ENCODE results near the gene KRTAP2-1.
"Not testable (repeated sequence)": the region's sequence is repeated elsewhere in the genome, so short reads cannot be mapped to it uniquely, and the experiment has no call there.

Gene KRTAP2-1, protein sequence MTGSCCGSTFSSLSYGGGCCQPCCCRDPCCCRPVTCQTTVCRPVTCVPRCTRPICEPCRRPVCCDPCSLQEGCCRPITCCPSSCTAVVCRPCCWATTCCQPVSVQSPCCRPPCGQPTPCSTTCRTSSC

DNA sequence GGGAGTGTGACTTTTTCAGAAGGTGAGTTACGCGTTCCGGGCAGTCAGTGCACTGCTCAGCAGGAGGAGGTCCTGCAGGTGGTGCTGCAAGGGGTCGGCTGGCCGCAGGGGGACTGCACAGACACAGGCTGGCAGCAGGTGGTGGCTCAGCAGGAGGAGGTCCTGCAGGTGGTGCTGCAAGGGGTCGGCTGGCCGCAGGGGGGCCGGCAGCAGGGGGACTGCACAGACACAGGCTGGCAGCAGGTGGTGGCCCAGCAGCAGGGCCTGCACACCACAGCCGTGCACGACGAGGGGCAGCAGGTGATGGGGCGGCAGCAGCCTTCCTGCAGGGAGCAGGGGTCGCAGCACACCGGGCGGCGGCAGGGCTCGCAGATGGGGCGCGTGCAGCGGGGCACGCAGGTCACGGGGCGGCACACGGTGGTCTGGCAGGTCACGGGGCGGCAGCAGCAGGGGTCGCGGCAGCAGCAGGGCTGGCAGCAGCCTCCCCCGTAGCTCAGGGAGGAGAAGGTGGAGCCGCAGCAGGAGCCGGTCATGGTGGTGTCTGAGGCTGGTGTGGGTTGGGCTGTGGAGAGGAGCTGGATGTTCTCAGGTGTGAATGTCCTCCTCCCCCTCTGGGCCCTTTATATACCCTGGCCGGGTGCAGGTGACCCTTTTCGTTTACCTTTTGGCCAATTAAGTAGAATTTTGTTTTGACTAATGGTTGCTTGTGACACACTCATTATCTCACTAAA is at the start of gene KRTAP2-1:
TSS of gene KRTAP2-1 (minus strand) at position 582 of the 731 bp plus-strand sequence. CDS start at position 533, 49 bp downstream.
- not testable (repeated sequence) for DNase-seq (ENCODE audit: low read depth)

DNA sequence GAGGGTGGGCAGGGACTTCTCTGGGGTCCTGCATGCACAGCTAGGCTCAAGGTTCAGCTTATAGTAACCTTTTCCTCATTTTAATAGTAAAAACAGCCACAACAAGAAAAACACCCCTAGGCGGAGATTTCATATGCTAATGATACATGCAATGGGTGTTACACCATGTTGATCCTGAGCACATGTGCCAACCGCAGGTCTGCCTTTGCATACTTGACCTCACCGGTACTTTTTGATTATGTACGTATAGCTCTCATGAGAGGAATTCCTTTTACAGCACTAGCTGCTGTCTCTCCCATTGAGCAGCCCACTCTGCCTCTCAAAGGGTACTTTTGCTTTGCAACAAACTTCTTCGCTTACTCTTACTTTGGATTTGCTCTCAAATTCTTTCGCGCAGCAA is 48.9 kb upstream of the KRTAP2-1 start:
- no peak for DNase-seq (ENCODE audit: low read depth)

DNA sequence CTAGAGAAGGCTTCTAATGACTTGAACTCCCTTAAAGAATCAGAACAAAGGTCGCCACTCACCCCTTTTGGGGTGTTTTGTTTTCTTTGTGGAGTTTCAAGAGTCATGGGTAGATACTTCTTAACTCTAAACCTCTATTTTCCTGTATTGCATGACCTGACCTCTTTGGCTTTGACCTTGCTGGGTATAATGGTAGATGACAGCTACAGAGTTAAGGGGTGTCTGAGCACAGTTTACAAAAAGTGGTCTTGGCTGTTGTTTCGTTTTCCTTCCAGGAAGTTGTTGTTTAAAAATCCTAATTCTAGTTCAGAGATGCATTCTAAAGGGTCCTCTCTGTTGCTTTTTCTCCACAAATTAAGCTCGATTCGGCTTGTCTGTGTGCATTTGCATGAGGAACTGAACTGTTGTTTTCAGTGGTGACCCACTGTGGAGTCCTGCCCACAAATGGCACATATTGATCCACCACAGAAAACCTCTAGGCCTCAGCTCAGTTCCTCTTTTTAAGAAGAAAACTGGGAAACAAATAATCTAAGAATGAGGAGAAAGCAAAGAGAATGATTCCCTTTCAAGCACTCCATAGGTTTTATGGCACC is 41.7 kb upstream of the KRTAP2-1 start:
- DNase-seq (ENCODE audit: low read depth) = not testable (repeated sequence)

DNA sequence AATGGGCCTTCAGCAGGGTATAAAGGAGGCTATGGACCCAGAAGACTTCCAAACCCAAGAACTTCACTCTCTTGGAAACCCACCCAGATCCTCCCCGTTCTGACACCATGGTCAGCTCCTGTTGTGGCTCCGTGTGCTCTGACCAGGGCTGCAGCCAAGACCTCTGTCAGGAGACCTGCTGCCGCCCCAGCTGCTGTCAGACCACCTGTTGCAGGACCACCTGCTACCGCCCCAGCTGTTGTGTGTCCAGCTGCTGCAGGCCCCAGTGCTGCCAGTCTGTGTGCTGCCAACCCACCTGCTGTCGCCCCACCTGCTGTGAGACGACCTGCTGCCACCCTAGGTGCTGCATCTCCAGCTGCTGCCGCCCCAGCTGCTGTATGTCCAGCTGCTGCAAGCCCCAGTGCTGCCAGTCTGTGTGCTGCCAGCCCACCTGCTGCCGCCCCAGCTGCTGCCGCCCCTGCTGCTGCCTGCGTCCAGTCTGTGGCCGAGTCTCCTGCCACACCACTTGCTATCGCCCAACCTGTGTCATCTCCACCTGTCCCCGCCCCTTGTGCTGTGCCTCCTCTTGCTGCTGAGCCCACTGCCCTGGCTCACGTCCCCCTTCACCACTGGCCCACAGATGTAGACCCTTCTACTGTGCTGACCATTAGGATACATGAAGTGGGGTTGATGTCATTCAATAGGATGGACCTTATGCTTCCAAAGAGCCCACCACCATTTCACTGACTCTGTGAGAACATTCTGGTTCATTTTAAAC is 37.2 kb upstream of the KRTAP2-1 start, which contains the start of gene KRTAP4-7:
TSS of gene KRTAP4-7 (plus strand) at position 51 of the 757 bp plus-strand sequence. CDS start at position 108, 57 bp downstream.
- DNase-seq (ENCODE audit: low read depth) = not testable (repeated sequence)

DNA sequence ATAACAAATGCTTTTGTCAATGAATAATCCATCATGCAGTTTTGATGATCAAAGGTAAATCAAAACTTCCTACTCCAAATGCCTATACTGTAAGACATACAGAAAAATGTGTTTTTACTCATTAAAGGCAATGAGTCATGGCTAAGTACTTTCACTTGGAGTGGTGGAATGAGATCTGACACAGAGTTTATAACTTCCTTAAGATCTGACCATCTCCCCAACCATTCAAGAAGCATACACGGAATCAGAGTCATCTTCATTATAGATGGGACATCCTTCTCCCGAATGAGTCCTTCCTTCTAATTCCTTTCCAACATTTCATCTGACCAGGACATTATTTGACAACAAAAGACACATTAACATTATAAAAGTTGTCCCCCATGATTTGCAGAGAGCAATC is 36.3 kb upstream of the KRTAP2-1 start:
- not testable (repeated sequence) for DNase-seq (ENCODE audit: low read depth)

DNA sequence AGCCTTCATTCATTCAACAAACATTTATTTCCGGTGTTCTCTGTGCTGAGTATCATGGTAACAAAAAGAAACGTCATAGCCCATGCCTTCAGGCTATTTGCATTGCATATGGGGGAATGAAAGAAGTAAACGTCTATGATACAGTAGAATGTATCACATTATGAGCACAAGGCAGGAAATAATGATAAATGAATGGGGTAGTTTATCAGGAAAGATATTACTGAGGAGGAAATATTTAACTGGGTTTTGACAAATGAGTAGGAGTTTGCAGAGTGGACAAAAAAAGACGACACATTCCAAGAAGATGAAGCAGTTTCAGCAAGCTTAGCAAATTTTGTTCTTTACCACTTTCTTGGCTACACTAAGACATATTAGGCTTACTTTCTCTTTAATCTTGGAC is 35.5 kb upstream of the KRTAP2-1 start:
- no peak for DNase-seq (ENCODE audit: low read depth)

DNA sequence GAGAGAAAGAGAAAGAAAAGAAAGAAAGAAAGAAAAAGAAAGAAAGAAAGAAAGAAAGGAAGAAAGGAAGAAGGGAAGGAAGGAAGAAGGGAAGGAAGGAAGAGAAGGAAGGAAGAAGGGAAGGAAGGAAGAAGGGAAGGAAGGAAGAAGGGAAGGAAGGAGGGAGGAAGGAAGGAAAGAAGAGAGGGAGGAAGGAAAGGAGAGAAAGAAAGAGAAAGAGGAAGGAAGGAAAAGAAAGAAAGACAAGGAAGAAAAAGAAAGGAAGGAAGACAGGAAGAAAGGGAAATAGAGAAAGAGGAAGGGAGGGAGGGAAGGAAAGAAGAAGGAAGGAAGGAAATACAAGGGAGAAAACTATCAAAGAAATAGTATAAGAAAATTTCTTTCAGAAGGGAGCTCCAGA is 29.7 kb upstream of the KRTAP2-1 start:
- no peak for DNase-seq (ENCODE audit: low read depth)

DNA sequence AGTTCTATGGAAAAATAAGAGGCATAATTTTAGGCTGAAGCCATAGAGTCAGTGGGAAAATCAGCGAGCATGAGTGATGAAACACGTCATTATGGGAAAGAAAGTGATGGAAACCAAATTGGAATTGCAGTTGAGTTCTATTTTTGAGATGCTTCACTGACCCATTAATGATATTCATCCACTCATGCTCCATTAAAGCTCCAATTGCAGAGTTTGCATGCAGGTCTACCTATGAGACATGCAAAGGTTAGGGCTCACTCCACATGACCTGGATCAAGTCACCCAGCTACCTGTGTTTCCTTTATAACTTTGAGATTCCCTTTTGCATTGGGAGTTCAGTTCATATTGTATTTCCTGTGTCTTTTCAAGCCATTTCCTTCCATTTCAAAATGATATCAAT is 26.6 kb upstream of the KRTAP2-1 start:
- DNase-seq (ENCODE audit: low read depth) = no peak

DNA sequence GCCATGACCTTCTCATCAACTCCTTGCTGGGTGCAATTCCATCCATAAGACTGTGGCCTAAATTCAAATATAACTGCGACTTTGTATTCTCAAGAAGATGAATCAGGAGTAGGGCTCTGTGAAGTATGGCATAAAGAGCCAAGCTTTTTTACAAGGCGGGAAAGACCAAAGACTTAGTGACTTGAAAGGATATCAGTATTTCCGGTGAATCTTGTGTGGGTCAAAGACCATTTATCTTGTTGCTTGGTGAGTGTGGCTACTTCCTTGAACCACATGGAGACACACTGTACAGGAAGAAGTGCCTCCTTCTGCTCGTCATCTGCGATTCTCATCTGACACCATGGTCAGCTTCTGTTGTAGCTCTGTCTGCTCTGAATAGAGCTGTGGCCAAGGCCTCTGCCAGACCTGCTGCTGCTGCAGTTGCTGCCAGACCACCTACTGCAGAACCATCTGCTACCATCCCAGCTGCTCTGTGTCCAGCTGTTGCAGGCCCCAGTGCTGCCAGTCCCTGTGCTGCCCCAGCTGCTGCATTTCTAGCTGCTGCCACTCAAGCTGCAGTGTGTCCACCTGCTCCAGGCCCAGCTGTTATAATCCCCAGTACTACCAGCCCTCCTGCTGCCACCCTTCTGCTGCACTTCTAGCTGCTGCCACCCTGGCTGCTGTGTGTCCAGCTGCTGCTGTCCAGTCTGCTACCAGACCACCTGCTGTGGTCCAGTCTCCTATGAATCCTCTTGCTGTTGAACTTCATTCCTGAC is 24.7 kb upstream of the KRTAP2-1 start:
- no peak for DNase-seq (ENCODE audit: low read depth)

DNA sequence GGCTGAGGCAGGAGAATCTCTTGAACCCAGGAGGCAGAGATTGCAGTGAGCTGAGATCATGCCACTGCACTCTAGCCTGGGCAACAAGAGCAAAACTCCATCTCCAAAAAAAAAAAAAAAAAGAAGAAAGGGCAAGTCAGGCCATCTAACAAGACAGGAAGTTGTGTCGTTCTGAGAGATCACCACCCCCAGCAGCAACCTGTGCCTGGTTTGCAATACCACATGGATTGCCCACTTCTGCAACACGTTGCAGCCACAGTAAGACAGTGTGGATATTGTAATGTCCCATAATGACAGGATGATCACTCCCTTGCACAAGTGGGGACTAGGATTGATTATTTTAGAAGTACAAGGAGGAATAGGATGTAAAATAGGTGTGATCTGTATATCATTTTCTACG is 21.9 kb upstream of the KRTAP2-1 start:
- no peak for DNase-seq (ENCODE audit: low read depth)

DNA sequence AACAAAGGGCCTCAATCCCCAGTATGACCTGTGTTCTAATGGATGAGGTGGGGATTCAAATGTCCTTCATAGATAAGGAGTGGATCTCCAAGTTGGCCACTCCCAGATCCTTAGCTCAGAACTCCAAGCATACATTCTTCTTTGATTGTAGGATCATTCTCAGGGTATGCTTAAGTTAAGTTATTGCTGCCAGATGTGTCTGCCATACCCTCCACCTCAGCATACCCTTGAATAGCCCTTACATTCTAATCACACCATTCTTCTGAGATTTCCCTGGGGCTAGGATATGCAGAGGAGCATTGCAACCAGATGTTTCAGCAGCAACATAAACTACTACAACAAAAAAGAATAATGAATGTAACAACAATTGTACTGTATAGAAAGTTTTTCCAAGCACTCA is 20.2 kb upstream of the KRTAP2-1 start:
- DNase-seq (ENCODE audit: low read depth) = no peak

DNA sequence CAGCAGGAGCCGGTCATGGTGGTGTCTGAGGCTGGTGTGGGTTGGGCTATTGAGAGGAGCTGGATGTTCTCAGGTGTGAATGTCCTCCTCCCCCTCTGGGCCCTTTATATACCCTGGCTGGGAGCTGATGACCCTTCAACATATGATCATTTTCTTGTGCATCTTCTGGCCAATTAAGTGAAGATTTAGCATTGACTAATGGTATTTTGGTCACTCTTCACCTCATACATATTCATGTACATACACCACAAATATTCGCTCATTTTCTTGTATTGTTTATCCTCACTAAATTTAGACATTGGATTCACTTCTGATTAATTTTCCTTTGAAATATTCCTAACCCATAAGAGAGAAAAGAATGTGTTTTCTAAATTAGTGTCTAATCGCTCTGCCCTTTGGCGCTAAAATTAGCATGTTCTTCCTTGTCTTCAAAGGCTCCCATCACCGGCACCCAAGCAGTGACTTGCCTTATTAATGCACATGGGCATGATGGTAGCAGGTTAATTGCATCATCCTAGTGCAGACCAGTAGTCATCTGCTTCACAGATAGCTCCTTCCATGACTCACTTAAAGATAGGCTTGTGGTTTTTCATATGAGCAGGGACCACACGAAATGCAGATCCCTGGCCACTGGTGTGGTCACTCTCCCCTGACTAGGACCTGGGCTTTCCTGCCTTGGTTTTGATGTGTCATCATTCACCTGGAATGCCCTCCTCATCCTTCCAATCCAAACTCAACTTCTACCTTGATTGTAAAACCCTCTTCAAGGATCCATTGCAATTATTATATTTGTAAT is 18.9 kb upstream of the KRTAP2-1 start, which contains the start of gene KRTAP2-4:
TSS of gene KRTAP2-4 (minus strand) at position 51 of the 796 bp plus-strand sequence. CDS start at position 17, 34 bp downstream.
- no peak for DNase-seq (ENCODE audit: low read depth)

DNA sequence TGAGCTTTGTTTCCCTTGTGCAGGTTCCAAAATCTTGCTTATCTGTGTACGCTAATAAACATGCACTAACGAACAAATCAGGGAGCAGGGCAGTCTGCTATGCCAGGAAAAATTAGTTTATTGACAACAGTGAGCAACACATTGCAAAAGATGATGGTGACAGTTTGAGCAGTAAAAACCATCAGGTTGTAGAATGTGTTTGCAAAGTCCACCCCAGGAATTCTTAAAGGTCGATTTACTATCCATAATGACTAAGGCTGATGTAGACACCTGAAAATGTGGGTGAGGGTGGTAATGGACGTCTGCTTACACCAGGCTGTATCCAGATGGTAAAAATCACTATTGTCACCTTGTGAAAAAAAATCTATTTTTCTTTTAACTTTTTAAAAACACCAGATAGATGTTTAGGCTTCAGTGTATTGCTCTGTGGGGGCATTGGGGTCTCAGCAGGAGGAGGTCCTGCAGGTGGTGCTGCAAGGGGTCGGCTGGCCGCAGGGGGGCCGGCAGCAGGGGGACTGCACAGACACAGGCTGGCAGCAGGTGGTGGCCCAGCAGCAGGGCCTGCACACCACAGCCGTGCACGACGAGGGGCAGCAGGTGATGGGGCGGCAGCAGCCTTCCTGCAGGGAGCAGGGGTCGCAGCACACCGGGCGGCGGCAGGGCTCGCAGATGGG is 18.0 kb upstream of the KRTAP2-1 start:
- DNase-seq (ENCODE audit: low read depth) = not testable (repeated sequence)

DNA sequence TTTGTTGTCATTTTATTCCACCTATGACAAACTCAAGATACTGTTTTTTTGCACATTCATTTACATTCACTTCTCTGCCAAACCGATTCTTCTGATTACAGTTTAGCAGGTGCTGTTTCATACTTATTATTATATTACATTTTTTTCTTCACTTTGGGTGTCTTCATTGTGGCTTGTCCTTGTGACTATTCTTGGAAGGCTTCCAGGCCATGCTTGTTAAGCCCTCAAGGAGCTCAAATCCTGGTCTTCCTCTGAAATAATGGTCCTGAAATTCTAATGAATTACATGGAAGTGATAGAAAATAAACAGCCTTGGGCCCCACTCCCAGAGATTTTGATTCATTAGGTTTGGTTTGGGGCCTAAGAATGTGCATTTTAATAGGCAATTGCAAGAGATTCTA is 17.2 kb upstream of the KRTAP2-1 start:
- no peak for DNase-seq (ENCODE audit: low read depth)

DNA sequence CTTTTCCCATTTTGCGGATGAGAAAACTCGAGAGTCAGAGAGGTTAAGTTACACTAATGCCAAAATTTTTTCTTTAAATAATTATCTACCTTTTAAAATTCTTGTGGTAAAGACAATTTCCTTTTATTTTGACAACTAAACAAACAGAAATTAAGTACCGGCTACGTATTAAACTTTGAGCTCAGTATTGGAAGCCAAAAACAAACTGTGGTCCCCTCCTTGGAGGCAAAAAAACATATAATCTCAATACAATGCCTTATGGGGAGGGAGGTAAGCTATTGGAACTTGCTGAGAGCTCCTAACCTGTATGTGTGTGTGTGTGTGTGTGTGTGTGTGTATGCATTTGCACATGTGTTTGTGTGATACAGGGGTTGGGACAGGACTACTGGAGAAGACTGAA is 16.3 kb upstream of the KRTAP2-1 start:
- DNase-seq (ENCODE audit: low read depth) = no peak

DNA sequence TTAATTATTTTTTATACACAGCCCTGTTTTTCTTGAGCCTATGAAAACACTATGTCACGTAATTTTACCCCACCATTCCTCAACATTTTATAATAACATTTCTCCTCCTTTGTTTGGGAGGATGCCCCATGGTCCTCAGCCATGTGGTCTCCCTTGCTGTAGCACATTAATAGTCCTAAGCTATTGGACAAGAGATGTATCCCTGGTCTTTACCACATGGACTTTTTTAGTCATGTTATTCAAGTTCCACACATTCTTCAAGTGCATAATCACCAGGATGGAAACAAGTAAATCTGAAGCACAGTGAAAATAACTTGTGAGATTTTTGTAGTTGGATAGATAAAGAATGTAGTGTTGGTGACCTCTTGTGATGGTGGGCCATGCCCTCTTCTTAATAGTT is 14.8 kb upstream of the KRTAP2-1 start:
- DNase-seq (ENCODE audit: low read depth) = no peak

DNA sequence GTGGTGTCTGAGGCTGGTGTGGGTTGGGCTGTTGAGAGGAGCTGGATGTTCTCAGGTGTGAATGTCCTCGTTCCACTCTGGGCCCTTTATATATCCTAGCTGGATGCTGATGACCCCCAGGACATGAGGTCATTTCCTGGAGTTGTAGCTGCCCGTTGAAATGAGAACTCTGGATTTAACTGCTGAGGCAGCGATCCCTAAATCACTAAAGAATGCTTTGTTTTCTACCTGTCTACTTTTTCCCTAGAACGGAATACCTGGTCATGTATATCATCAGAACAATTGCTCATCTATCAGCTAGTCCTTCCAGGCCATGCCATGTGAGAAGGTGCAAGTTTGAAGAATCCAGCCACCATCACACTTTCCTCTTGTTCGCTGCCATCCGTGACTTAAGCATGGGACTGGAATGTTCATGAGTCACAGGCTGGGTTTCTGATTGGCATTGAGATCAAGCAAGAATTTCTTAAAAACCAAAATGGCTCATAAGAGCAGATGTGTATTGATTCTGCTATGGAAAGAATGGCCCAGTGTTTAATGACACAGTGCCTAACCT is 13.0 kb upstream of the KRTAP2-1 start, which contains the start of gene KRTAP2-3:
TSS of gene KRTAP2-3 (minus strand) at position 63 of the 553 bp plus-strand sequence. CDS start 64 bp downstream, outside the sequence.
- no peak for DNase-seq (ENCODE audit: low read depth)

DNA sequence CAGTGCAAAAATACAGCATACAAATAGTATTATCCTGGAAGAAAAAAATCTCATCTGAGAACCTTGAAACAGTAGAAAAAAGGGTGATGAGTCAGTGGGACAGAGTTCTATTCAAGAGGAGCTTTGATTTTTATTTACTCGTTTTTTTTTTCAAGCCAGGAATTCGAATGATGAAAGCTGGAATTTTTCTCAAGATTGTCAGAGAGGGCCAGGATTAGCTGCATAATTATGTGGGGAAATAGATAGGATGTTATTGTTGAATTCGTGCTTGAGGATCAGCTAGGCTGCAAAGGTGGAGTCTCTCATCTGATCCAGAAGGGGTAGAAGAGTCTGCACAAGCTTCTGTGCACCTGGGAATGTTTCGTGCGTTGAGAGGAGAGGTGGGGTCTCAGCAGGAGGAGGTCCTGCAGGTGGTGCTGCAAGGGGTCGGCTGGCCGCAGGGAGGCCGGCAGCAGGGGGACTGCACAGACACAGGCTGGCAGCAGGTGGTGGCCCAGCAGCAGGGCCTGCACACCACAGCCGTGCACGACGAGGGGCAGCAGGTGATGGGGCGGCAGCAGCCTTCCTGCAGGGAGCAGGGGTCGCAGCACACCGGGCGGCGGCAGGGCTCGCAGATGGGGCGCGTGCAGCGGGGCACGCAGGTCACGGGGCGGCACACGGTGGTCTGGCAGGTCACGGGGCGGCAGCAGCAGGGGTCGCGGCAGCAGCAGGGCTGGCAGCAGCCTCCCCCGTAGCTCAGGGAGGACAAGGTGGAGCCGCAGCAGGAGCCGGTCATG is 12.3 kb upstream of the KRTAP2-1 start:
- not testable (repeated sequence) for DNase-seq (ENCODE audit: low read depth)

DNA sequence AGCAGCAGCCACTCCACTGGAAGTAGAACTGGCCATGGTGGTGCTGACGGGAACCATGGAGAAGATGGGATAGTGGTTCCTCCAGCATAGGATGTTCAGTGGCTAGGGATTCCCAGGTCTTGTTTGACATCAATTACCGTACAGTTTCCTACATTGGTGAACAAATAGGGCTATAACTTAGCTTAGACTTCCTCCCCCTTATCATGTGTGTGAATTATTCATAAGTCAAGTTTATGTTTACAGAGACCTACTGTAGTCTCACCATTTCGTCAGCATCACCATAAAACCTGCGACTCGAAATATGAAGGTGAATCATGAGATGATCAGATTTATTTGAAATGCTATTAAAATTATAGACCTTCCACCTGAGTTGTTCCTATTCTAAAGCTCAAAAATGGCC is 11.6 kb upstream of the KRTAP2-1 start:
- no peak for DNase-seq (ENCODE audit: low read depth)
